ENCODE data around the gene ZBTB33.

The ZBTB33 gene

GRCh38 chrX:120262859-120263708 is 12.5 kb downstream of the ZBTB33 start:
- in situ Hi-C loops (cut with MboI; ENCODE audit: low sequenced_read_pairs): no loop called here

- in situ Hi-C loops (cut with MboI; ENCODE audit: low sequenced_read_pairs): no loop called here
These were observed 13.7 kb downstream of the ZBTB33 start for GRCh38 chrX:120264341-120264740.

- in situ Hi-C loops (cut with MboI; ENCODE audit: low sequenced_read_pairs): no loop called here
These were observed 18.9 kb downstream of the ZBTB33 start for GRCh38 chrX:120269373-120270035.

GRCh38 chrX:120270567-120270966 is 20.0 kb downstream of the ZBTB33 start:
- in situ Hi-C loops (cut with MboI; ENCODE audit: low sequenced_read_pairs): no loop called here

- in situ Hi-C loops (cut with MboI; ENCODE audit: low sequenced_read_pairs): no loop called here
These were observed 20.6 kb downstream of the ZBTB33 start for GRCh38 chrX:120271218-120271617.

GRCh38 chrX:120274145-120274544 is 23.5 kb downstream of the ZBTB33 start:
- in situ Hi-C loops (cut with MboI; ENCODE audit: low sequenced_read_pairs): no loop called here

GRCh38 chrX:120274958-120275357 is 24.3 kb downstream of the ZBTB33 start:
- in situ Hi-C loops (cut with MboI; ENCODE audit: low sequenced_read_pairs): no loop called here

GRCh38 chrX:120281021-120281624 is 30.5 kb downstream of the ZBTB33 start:
- in situ Hi-C loops (cut with MboI; ENCODE audit: low sequenced_read_pairs): no loop called here

- in situ Hi-C loops (cut with MboI; ENCODE audit: low sequenced_read_pairs): no loop called here
These were observed 31.1 kb downstream of the ZBTB33 start for GRCh38 chrX:120281761-120282160.

GRCh38 chrX:120282697-120283096 is 32.1 kb downstream of the ZBTB33 start:
- in situ Hi-C loops (cut with MboI; ENCODE audit: low sequenced_read_pairs): no loop called here

- in situ Hi-C loops (cut with MboI; ENCODE audit: low sequenced_read_pairs): no loop called here
These were observed 36.3 kb downstream of the ZBTB33 start for GRCh38 chrX:120286733-120287512.

GRCh38 chrX:120287513-120288112 is 37.0 kb downstream of the ZBTB33 start:
- in situ Hi-C loops (cut with MboI; ENCODE audit: low sequenced_read_pairs): no loop called here

- in situ Hi-C loops (cut with MboI; ENCODE audit: low sequenced_read_pairs): no loop called here
These were observed 39.5 kb downstream of the ZBTB33 start for GRCh38 chrX:120290107-120290506.

GRCh38 chrX:120291211-120291610 is 40.6 kb downstream of the ZBTB33 start:
- in situ Hi-C loops (cut with MboI; ENCODE audit: low sequenced_read_pairs): no loop called here

GRCh38 chrX:120293015-120293414 is 42.4 kb downstream of the ZBTB33 start:
- in situ Hi-C loops (cut with MboI; ENCODE audit: low sequenced_read_pairs): no loop called here

- in situ Hi-C loops (cut with MboI; ENCODE audit: low sequenced_read_pairs): no loop called here
These were observed 44.0 kb downstream of the ZBTB33 start for GRCh38 chrX:120294651-120295050.

GRCh38 chrX:120297923-120298322 is 47.3 kb downstream of the ZBTB33 start:
- in situ Hi-C loops (cut with MboI; ENCODE audit: low sequenced_read_pairs): no loop called here

- in situ Hi-C loops (cut with MboI; ENCODE audit: low sequenced_read_pairs): no loop called here
These were observed 49.3 kb downstream of the ZBTB33 start for GRCh38 chrX:120299928-120300327.

- in situ Hi-C loops (cut with MboI; ENCODE audit: low sequenced_read_pairs): no loop called here
These were observed 50.9 kb downstream of the ZBTB33 start for GRCh38 chrX:120301497-120301896.

GRCh38 chrX:120301960-120302359 is 51.3 kb downstream of the ZBTB33 start:
- in situ Hi-C loops (cut with MboI; ENCODE audit: low sequenced_read_pairs): no loop called here

- in situ Hi-C loops (cut with MboI; ENCODE audit: low sequenced_read_pairs): no loop called here
These were observed 51.8 kb downstream of the ZBTB33 start for GRCh38 chrX:120302434-120302833.

All from HL-60/S4 (cell line).